ENCODE data around the gene KLF2.
A peak's percentile ranks its signal among the peaks of the same experiment; 100 is the strongest.

KLF2 gene

DNA sequence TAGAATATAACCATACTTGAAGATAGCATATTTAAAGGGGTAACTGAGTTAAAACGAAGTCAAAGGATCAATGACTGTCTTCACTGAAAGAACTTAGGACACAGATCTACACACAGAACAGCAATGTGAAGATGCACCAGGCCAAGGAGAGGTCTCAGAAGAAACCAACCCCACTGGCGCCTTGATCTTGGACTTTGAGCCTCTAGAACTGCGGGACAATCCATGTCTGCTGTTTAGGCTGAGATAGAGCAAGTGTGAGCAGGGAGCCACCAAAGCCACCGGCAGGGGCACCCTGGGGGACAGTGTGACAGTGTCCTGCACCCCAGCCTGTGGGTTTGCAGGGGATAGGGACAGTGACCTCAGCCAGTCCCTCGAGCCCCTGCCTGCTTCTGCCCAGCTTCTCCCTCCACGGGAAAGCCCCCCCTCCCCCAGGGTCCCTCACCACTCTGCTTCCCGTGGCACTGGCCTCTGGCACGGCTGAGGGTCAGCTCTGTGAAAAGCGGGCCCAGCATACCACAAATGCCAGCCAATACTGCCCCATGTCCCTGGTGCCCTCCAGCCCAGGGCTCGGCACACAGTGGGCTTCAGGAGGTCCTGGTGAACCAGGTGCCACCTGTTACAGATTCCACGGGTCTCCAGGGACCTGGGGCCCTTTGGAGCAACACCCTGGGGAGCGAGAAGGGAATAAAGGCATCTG lies 40.8 kb downstream of the KLF2 start:
- DNase-seq, result no peak

DNA sequence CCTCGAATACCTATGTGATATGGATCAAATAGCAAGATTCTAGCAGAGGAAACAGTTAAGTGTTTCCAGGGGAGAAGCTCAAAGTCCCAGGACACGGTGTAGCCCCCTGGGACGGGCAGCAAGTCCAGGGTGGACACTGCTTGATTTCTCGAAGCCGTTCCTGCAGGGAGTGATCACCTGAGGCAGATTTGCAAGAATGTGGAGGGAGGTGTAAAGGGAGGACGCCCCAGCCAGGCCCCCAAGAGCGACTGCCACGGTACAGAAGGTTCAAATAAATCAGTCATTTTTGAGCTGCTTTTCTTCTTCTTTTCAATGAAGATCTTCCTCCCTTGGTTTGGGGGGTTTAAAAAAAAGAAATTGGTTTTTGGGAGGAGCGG lies 41.4 kb downstream of the KLF2 start:
- DNase-seq, result no peak

DNA sequence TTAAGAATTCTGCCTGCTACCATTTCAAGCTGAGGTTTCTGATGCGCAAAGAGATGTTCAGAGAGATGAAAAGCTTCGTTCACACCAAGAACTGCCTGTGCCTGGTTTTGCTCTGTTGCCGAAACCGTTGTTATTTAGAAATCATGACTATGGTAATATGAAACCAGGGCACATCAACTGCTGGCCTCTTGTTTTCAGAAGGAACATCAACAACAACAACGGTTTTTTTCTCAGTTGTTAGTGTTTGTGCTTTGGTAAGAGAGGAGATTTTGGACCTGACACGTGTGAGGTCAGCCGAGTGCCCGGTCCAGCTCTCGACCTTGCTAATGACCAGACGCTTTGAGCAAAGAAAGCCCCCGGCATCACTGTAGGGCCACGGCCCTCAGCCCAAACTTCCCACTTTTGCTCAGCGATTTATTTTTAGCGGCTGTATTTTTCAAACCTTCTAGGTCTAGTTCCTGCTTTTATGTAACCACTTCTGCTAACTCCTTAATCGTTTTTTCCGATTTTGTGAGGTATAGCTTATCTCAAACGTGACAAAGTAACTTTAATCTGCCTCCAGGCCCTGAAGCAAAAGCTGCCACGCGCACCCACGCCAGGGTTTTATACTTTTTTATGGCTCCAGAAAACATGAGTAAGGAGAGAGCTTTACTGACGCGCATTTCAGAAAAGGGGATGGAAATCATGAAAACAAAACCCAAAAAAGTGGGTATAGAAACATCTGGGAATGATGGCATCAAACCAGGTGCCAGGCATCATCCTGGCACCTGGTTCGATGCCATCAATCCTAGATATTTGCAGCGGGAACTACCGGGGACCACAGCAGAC lies 42.0 kb downstream of the KLF2 start:
- no peak for DNase-seq

DNA sequence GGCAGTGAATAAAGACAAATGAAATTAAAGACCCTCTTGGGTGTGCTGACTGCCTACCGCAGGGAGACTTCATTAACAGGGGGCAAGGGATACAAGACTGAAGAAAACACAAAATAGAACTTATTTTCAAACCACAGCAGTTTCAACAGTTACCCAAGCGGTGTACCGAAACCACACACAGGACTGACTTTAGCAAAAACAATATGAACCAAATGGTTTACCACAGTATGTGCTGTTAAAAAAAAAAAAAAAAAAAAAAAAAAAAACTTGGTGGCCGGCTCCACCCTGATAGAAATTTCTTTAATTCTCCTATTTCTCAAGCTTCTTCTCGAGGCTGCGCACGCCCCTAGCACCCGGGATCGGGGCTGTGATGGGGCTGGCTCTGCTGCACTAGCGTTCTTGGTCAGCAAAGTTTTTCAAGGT lies 42.6 kb downstream of the KLF2 start:
- DNase-seq, result no peak

DNA sequence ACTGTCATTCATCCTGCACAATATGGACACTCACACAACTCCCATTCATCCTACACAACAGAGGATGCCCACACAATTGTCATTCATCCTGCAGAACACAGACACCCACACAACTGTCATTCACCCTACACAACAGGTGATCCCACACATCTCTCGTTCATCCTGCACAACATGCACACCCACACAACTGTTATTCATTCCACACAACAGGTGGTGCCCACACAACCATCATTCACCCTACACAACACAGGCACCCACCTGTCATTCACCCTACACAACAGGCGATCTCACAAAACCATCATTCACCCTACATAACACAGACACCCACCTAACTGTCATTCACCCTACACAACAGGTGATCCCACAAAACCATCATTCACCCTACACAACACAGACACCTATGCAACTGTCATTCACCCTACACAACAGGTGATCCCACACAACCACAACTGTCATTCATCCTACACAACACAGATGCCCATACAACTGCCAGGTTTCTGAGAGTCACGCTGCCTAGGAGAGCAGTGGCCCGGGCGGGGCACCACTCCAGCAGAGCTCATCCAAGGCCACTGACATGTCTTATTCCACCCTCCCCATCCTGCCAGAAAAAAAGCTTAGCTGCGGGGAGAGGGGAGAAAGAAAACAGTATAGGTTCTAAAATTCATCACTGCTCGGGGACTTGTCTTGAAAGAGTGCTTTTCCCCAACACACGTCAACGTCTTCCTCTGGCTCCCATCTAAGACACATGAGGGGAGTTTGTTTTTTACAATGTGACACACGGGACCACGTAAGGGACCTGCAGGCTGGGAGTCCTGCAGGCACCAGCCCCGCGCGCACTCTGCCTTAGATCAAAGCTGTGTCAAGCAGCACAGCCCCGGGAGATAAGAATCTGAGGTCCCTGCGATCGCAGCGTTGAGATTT lies 44.0 kb downstream of the KLF2 start:
- DNase-seq, result no peak

DNA sequence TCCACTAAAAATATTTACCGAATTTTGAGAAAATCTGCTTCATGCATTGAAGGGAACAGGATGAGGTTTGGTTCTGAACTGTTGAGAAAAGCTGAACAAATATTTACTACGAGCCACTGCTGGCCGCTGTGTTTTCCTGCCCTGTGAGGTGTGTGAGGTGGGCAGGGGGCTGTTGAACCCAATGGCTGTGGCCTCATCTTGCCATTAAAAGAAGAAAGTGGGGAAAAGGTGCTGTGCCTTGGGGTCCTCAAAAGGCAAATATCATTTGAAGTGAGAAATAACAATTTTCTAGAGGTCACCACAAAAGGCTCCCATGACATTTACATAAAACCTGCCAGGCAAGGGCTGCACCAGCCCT lies 44.7 kb downstream of the KLF2 start:
- no peak for DNase-seq

DNA sequence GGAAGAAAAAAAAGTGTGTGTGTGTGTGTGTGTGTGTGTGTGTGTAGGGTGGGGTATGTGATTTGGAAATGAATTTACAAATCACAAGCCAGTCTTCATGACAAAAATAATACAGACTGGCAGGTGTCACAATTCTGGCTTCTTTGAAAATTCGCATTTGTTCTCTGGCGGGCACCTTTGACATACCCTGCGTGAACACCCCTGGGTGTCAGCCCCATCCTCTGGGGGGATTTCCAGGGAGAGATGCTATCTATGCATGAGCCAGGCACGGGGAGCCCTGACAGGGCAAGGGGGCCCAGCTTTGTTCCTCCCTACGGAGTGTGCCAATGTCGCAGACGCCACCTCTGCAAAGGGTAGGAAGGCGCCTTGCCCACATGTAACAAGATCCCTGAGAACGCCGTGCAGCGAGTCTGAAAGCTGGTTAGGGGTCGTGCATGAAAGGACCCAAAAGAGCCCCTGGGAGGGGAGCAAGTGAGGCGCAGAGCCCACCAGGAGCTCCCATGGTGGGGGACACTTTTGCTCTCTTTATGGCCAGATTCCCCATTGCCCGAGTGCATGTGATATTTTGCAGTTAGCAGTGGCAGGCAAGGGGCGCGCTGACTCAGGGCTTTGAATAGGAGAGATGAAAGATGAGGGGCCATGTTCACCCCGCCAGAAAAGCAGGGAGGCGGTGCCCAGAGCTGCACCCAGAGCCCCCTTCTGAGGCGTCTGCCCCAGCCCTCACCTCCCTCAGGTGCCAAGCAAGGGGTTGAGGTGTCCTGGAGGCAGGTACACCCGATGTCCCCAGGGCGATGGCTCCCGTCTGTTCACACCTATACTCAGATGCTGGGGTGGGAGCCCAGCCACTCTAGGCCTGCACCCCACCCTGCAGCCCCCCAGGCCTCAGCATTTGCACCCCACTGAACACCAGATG lies 45.3 kb downstream of the KLF2 start:
- DNase-seq, result no peak

DNA sequence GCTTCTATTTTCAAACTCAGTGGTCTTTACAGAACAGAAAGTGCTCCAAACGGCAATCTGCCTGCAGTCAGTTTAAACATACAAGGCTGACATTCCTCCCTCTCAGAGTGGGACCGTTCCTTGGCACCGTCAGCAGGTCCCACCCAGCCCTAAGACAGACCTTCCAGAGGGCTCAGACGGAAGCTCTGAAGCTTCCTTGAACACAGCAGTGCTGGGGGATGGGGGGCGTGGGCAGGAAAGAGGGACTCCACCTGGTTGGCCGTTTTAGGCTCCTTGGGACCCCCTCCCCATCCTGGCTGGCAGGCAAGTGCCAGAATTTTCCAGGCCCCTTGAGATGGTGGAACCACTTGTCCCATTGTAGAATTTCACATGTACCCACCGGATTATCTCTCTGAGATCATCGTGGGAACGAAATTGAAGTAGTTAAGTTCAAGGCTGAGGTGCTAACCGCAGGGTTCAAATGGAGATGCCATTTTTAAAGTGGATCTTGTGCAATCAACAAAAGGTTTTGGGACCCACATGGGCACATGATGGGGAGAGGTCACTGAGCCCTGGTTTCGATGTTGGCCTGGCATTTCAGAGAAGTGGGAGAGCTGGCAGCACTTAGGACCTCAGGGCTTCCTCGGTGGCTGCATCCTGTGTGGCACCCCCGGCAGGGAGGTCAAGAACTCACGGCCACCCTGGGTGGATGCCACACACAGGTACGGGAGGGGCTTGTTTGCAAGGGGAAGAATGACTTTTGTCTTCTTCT lies 46.2 kb downstream of the KLF2 start:
- no peak for DNase-seq

DNA sequence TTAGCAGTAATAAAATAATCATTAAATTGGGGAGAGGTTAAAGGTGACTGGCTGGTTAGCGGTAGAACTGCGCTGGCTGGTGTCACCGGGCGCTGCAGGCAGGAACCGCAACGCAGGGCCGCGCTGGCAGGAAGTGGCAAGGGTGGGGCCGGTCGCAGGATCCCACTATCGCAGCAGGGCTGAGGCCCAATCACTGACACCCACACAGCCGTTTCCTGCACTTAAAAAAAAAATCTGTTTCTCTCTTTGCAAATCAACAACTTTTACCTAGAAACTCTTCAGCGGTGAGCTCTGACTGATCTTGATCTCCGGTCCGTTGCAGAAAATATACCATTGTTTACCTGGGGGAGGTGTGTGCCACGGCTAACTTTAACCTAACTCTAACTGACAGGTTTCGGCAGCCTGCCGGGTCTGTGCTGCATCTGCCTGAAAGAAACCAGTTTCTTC lies 46.9 kb downstream of the KLF2 start:
- no peak for DNase-seq

DNA sequence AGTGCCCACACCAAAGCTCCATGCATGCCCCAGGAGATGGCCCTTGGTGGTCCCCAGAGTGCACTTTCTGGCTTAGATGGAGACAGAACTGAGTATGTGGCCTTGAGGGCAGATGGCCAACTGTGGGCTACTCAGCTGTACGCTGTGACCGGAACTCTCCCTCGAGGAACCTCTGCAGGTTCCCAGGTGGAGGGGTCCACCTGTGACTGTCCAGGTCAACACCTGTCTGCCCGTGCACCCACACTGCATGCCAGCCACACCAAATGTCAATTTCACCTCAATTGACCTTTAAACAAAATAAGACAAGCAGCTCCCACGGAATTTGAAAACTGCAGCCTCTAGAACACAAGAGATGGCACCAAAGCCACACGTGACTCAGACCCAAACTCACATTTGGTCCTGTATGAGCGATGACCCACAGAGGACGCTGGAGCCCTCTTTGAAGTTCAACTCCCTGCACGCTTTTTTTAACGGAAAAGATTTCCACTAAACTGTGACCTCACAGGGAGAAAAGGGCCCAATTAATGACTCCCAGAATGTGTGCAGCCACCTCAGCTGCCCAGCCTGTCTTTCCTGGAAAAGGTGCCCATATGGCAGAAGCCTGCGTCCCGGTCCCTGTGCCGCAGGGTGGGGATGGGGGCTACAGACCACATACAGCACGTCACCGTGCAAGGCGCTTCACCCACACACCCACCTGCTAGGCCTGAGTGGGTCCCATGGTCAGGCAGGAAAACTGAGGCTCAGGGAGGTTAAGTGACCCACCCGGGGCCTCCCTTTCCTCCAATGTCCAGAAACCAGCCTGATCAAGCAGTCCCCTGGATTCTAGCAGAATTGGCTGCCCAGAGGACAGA lies 47.7 kb downstream of the KLF2 start:
- no peak for DNase-seq

DNA sequence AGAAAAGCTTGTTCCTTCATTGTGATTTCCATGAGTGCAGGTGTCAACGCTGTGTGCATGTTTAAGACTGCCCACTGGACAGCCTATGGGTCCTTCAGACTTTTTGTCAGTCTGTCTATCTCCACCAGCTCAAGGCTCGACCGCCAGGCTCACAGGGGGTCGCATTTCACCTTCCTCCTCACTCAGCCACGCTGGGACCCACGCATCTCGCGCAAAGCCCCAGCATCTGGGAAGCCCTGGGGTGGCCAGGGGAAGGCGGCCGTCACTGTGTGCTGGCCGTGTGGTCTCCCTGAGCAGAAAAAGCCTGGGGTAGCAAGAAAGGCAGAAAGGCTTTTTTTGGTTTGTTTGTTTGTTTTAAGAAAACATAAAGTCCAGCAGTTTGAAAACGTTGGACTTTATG lies 48.5 kb downstream of the KLF2 start:
- DNase-seq, result no peak

DNA sequence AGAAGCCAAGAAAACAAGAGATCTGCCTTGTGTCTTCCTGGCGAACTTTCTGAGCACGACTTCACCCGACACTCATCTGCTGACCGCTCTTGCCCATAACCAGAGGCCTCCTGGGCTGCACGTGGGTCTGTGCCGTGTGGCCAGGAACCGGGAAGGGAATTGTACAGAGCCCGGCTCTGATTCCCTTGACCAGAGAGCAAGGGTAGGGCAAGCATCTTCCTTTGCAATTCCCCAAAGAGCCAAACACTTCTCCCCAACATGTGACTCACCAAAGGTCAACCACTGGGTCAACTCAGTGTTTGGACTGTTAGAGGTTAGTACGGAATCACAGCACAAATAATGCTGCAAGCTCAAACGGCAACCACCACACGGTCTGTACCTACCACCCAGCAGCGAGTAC lies 48.9 kb downstream of the KLF2 start:
- no peak for DNase-seq

DNA sequence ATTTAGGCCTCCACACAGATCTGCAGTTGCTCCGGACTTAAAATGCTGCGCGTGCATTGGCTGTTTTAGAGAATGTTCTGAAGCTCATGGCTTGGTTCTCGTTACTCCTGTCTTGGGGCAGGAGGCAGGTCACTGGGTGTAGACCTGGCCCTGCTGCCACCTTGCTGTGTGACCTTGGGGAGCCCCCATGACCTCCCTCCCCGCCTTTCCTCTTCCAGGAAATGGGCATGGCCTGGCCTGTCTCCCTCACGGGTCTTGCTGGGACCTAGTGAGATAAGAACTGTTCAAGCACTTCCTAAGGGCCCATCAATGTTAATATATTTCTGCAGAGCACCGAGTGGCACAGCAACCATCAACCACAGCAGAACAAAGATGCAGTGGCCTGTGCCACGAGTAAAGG lies 49.4 kb downstream of the KLF2 start:
- DNase-seq, result no peak

DNA sequence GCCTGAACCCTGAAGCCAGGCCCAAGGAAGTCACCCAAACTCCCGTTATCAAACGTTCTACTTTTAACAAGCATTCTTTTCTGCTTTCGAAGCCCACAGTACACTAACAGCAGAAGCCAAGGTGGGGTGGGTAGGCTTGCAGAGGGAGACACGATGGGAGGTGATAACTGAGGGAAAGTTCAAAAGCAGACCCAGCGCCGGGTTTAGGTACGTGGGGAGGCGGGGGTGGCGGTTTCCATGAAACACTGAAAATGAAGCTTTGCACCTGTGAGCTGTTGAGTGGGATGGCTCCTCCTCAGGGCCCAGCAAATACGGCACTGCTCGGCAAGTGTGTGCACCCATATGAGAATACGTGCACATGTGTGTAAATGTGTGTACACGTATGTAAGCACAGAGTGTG lies 49.8 kb downstream of the KLF2 start:
- no peak for DNase-seq

DNA sequence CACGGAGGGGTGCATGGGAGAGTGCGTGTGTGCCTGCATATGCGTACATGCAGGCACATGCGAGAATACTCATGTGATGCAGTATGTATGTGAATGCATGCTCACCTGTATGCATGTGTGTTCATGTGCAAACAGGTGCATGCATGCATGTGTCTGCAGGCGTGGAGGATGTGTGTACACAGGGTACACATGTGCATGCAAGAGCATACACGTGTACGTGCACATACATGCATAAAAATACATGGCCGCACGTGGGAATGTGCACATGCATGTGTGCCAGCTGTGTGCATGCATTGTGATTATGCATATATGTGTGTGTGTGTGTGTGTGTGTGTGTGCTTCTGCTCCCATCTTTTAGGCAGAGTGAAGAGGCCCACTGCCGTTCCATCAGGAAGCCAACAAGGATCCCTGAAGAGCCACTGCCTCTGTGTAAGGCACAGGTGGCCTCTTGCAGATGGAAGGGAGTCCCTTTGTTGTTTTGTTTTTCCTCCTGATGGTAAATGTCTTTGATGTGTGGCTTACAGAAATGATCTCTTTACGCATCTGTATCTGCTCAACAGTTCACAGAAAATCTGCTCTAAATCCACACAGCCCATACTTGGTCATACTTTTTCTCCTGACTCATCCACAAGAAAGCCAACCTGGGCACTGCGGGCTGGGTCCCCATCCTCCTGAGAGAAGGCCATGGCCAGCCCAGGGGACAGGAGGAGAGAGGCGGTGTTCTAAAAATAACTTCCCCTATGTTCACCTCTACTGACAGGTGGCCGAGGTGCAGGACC lies 50.7 kb downstream of the KLF2 start:
- no peak for DNase-seq

DNA sequence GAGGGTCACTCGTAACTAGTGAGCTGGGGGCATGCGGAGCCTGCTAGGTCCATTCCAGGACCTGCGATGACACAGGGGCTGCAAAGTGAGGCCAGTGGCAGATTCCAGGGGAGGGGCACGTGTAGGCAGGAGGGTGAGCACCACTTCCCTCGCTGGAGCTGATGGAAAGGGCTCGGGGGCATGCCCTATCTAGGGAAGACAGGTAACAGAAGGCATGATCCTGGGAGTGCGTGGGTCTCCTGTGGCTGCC lies 51.2 kb downstream of the KLF2 start:
- no peak for DNase-seq

DNA sequence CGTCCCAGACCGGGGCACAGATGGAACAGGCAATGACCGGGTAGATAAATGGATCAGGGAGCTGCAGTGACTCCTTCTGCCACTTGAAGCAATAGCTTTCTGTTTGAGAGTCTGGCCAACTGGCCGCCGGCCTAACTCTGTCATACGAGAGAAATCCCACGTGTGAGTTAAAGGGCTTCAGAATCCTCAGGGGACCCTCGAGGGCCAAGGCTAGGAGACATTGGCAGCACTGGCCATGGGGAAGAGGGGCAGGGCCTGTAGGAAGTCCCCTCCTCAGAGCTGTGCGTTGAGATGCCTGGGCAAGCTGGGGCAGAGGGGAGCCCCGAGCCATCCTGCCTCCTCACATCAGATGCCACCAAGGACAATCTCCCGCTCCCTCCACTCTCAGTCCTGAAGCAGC lies 51.6 kb downstream of the KLF2 start:
- DNase-seq, result no peak

DNA sequence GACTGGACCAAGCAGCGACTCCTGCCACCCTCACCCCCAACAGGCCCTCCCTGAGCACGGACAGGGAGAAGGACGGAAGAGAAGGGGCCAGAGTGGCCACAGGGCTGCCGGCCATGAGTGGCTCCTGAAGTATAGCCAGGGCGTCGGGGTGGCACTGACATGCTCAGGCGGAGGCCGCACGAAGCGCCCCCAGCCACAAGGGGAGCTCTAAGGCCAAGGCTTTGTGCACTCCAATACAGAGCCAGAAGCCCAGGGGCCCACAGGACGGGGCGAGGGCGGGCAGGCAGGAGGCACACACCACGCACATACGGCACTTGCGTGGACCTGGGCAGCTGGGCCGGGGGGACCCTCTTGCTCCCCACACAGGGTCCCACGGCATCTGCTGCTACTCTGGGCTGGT lies 52.0 kb downstream of the KLF2 start:
- DNase-seq, result peak; percentile 75

DNA sequence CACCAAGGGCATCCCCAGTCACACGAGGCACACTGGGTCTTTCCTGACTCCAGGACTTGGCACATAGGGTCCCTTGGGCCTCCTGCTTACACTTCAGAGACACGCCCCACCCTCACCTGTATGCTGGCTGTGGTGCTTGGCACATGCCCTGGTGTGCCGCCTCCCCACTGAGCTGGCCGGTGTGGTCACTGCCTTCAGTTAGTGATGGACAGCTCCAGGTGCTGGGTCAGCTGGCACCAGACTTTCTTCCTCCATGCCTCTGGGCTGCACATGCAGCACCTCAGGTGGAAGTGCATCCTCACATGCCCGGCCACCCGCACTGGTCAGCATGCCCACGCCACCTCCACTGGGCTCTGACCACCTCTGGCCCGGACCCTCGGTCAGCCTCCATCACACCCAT lies 52.9 kb downstream of the KLF2 start:
- no peak for DNase-seq

All from islet precursor cell (in vitro differentiated cells).